Loucy (cell line): ENCODE measurements around the gene MBD5.

Source experiments
- CTCF ChIP-seq: fragments of 200-600 bp; sonication (generic); conservative IDR thresholded peaks from 2 replicates; pipeline ENCODE4 v1.5.1; 2014; ENCODE audit warnings: mild to moderate bottlenecking, antibody characterized with exemption, low read length
- EZH2phosphoT487 ChIP-seq: fragments of 200-600 bp; IDR thresholded peaks from 2 replicates; pipeline ENCODE4 v1.6.1; 2018; ENCODE audit warnings: antibody characterized with exemption, mild to moderate bottlenecking, moderate library complexity, borderline replicate concordance

- TF ChIP-seq CTCF (no peak), EZH2phosphoT487 (no peak)
These were observed 278.7 kb downstream of the MBD5 start for GRCh38 chr2:148299616-148300015.
